Activated T-cell treated with anti-CD3 and anti-CD28 coated beads for 4 hours (primary cell): ENCODE measurements around the gene IDH1.

Source experiments
- DNase-seq: peaks from one replicate; pipeline ENCODE4 v3.0.0-alpha.2; 2020

The IDH1 gene

GRCh38 chr2:208208335-208209085 is 46.4 kb downstream of the IDH1 start:
- DNase-seq, result no peak

DNA sequence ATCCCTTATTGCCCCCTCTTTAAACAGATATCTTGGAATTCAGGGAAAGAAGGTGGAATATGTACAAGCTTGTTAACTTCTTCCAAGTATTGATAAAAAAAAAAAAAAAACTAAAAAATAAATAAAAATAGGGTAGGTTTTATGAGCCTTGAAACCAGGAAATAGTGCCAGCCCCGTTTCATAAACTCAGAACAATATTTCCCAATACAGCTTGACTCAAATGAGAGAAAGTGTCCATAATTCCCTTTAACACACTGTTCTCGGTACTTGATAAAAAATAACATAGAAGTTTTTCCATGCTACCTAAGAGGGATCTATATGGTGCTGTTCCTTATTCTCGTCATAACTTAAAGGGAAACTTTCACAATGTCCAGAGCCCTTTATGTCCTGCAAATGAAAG is 47.1 kb downstream of the IDH1 start:
- DNase-seq, result no peak

DNA sequence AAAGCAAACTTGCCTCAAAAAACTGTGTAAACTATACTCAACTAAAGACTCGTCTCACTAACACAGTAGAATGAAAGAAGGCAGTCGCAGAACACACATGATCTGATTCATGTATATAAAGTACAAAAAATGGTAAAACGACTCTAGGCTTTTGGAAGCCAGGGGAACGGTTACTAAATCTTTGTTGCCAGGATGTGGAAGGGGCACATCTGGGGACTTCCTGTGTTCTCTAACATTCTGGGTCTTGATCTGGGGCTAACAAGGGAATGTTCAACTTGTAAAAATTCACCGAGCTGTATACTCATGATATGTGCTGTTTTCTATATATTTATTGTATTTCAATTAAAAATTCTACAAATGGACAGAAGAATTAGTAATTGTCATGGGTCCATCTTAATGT is 50.7 kb downstream of the IDH1 start:
- no peak for DNase-seq

GRCh38 chr2:208195531-208195930 is 59.3 kb downstream of the IDH1 start:
- no peak for DNase-seq

- DNase-seq, result no peak
Measured at GRCh38 chr2:208192611-208193236, 62.1 kb downstream of the IDH1 start.

DNA sequence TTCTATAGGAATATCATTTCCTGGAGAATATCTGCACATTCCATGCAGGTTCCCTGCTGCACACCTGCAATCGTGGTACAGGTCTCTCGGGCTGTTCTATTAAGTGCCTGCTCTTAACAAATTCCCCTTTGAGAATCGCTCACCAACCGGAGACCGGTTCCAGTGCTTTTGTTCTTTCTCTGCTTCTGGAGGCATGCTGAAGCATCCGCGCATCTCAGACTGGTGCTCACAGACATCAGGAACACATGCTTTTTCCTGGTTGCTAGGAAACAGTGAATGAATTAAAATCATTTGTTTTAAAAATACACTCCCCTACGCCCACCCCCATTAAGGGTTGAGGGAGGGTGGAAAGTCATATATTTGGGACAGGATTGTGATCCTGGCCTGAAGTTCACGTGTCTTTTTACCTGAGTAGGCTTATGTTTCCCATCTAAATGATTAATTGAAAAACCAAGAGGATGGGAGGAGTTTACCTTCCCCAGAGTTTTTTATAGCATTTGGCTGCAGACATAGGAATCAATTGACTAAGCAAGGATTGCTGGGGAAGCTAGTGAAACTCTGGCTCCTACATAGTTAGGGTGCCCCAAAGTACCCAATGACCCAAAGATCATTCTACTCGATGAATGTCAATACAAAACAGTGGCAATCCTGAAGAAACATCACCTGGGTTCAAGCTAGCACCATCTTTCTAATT is 64.9 kb downstream of the IDH1 start, which contains the start of gene C2orf80:
TSS of gene C2orf80 (minus strand) at position 221 of the 694 bp plus-strand sequence. CDS start 3,044 bp downstream, outside the sequence.
- no peak for DNase-seq

DNA sequence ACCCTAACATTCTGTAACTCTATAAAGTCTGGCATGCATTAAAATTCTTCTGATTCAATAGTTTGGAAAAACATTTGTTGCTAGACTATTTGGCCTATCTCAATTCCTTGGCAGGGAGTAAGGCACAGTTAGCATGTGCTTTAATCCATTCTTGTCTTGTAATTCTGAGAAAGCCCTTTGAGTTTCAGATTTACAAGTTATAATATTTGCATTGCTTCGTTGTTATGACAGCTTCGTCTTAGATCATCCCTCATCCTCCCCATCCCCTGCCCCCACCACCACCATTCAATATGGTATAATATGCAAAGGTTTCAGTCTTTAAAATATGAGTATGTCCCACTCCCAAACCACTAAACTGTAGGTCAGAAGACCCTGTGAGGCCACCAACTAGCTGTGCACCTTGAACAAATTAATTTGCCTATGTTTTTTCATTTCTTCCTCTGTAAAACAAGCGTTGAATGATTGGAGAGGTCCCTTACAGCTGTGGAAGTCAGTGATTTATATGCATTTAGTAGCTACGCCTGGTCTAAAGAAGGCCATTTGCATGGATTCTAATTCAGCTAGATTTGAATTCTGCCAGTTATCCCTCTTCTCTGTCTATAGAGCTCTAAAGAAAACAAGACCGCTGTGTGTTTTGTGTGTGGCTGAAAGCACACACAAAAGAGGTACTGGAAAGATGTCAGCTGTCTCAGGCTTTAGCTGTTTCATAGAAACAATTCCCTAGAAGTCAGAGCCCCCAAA is 65.6 kb downstream of the IDH1 start:
- no peak for DNase-seq

DNA sequence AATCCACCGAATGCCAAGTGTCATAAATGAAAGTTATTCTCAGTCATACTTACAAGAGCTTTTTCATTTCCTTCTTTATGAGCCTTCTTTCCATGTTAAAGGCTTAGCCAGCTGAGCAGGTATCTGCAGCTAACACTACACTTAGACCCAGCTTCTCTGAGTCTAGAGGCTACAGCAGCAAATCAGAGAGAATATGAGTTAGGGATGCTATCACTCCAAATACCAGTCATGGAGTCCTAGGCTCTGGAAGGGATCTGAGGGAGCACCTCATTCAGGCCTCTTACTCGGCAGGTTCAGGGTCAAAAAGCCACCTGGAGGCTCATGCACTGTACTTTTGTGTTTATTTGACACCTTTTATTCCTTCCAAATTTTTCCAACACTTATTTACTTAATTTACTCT is 68.0 kb downstream of the IDH1 start:
- no peak for DNase-seq

DNA sequence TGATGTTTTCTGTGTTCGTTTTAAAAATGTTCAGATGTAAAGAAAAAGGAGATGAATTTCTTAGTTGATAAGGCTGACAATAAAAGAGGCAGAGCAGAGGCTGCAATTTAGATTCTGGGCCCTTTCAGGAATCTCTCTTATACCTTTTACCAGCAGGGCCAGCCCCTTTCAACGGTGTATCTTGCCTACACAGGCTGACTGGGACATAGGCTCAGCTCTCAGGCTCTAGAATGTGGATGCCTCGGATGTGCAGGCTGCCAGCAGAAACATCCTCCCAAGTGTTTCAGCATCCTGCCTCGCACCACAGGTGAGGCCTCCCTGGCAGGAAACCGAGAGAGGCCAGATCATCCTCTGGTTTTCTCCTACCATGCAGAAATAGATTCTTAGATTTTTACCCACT is 68.4 kb downstream of the IDH1 start:
- no peak for DNase-seq
